Neural cell (in vitro differentiated cells): Measurements from ENCODE around the gene KDM8. TPM values are rescaled to one million over a fixed set of nuclear protein-coding genes. Genes with fewer than 3 reads are reported as not detected.
"Not testable (repeated sequence)": the region's sequence is repeated elsewhere in the genome, so short reads cannot be mapped to it uniquely, and the experiment has no call there.

Experiments used
- H2AFZ ChIP-seq: fragments of 200-600, 300-800 bp; sonication (generic), shearing (Covaris generic); 2 replicates; pipeline ENCODE4 v1.6.0; 2014; ENCODE audit warnings: low read depth, mild to moderate bottlenecking, antibody characterized with exemption, low read length, moderate library complexity
- H3F3A ChIP-seq: fragments of 200-600 bp; shearing (Covaris generic); 2 replicates; pipeline ENCODE4 v1.6.1; 2016; ENCODE audit warnings: mild to moderate bottlenecking, moderate library complexity, mixed read lengths, antibody characterized with exemption, low read length; ENCODE audit not compliant: insufficient read depth, poor library complexity, severe bottlenecking
- H3K27ac ChIP-seq: fragments of 200-600, 300-800 bp; sonication (generic), shearing (Covaris generic); 2 replicates; pipeline ENCODE4 v1.5.1; 2014; ENCODE audit warnings: mild to moderate bottlenecking, low read length, moderate library complexity
- H3K27me3 ChIP-seq: fragments of 300-800, 200-600 bp; sonication (generic), shearing (Covaris generic); 2 replicates; pipeline ENCODE4 v1.6.0; 2014; ENCODE audit warnings: mild to moderate bottlenecking, low read depth, low read length, moderate library complexity; ENCODE audit not compliant: insufficient read depth
- H3K36me3 ChIP-seq: fragments of 300-800, 200-600 bp; sonication (generic), shearing (Covaris generic); 2 replicates; pipeline ENCODE4 v1.5.1; 2014; ENCODE audit warnings: mild to moderate bottlenecking, antibody characterized with exemption, low read length, moderate library complexity; ENCODE audit not compliant: insufficient read depth
- H3K4me2 ChIP-seq: fragments of 300-800, 200-600 bp; sonication (generic), shearing (Covaris generic); 2 replicates; pipeline ENCODE4 v1.6.0; 2014; ENCODE audit warnings: mild to moderate bottlenecking, low read length
- H3K4me3 ChIP-seq: fragments of 300-800, 200-600 bp; sonication (generic), shearing (Covaris generic); 2 replicates; pipeline ENCODE4 v1.5.1; 2014; ENCODE audit warnings: mild to moderate bottlenecking, low read length, moderate library complexity
- H3K79me2 ChIP-seq: fragments of 200-600 bp; shearing (Covaris generic); replicated peaks from 2 replicates; pipeline ENCODE4 v1.6.0; 2014; ENCODE audit warnings: mild to moderate bottlenecking, low read length, moderate library complexity; ENCODE audit not compliant: insufficient read depth
- H3K9ac ChIP-seq: fragments of 300-800, 200-600 bp; sonication (generic), shearing (Covaris generic); 2 replicates; pipeline ENCODE4 v1.6.1; 2016; ENCODE audit warnings: mild to moderate bottlenecking, low read length, mixed read lengths
- H3K9me2 ChIP-seq: fragments of 200-600 bp; shearing (Covaris generic); 2 replicates; pipeline ENCODE4 v1.6.1; 2016; ENCODE audit warnings: mild to moderate bottlenecking, low read length, mixed read lengths; ENCODE audit not compliant: insufficient read depth
- H3K9me3 ChIP-seq: fragments of 200-600, 300-800 bp; sonication (generic), shearing (Covaris generic); 2 replicates; pipeline ENCODE4 v1.6.1; 2016; ENCODE audit warnings: mild to moderate bottlenecking, mixed run types, low read length, moderate library complexity, mixed read lengths
- H4K20me1 ChIP-seq: fragments of 200-600 bp; shearing (Covaris generic); 2 replicates; pipeline ENCODE4 v1.6.1; 2016; ENCODE audit warnings: mild to moderate bottlenecking, mixed run types; ENCODE audit not compliant: insufficient read depth
- EP300 ChIP-seq: fragments of 450-650 bp; conservative IDR thresholded peaks from 2 replicates; pipeline ENCODE4 v1.6.1; 2014; ENCODE audit warnings: antibody characterized with exemption, mild to moderate bottlenecking, moderate library complexity; ENCODE audit not compliant: poor library complexity, severe bottlenecking
- EZH2 ChIP-seq: fragments of 200-600, 300-800 bp; shearing (Covaris generic), sonication (generic); IDR thresholded peaks from 2 replicates; pipeline ENCODE4 v1.6.1; 2014; ENCODE audit warnings: antibody characterized with exemption, low read length, borderline replicate concordance, mild to moderate bottlenecking; ENCODE audit not compliant: insufficient read depth, poor library complexity, severe bottlenecking
- MXI1 ChIP-seq: fragments of 450-650 bp; conservative IDR thresholded peaks from 2 replicates; pipeline ENCODE4 v1.6.1; 2014; ENCODE audit warnings: antibody characterized with exemption, mild to moderate bottlenecking; ENCODE audit not compliant: poor library complexity, severe bottlenecking
- POLR2AphosphoS5 ChIP-seq: IDR thresholded peaks from 2 replicates; pipeline ENCODE4 v1.6.1; 2012
- RAD21 ChIP-seq: fragments of 450-650 bp; conservative IDR thresholded peaks from 2 replicates; pipeline ENCODE4 v1.6.1; 2014; ENCODE audit warnings: antibody characterized with exemption, mild to moderate bottlenecking, moderate library complexity
- REST ChIP-seq: IDR thresholded peaks from 2 replicates; pipeline ENCODE4 v1.6.1; 2012; ENCODE audit warnings: borderline replicate concordance
- SMC3 ChIP-seq: fragments of 450-650 bp; conservative IDR thresholded peaks from 2 replicates; pipeline ENCODE4 v1.6.1; 2014; ENCODE audit warnings: antibody characterized with exemption, mild to moderate bottlenecking, moderate library complexity; ENCODE audit not compliant: poor library complexity
- TAF1 ChIP-seq: IDR thresholded peaks from 2 replicates; pipeline ENCODE4 v1.6.1; 2012; ENCODE audit warnings: low read depth
- polyA plus RNA-seq: library from polyadenylated mRNA; depleted of rRNA; stranded (reverse); fragments of >200 nt; gene quantifications from 2 replicates; pipeline ENCODE4 v1.2.3, GENCODE V29; 2014
- TF ChIP-seq, protein P1 (sequence below): fragments of 450-650 bp; IDR thresholded peaks from 2 replicates; pipeline ENCODE4 v1.5.1; 2014; ENCODE audit warnings: antibody characterized with exemption, mild to moderate bottlenecking, moderate library complexity; ENCODE audit not compliant: poor library complexity, severe bottlenecking

The KDM8 gene
- polyA plus RNA-seq, 1 donor from 2014 or later, result 4.0 TPM

GRCh38 chr16:27257271-27257670, 53.9 kb downstream of the KDM8 start:
- no peaks in the 10 kb centered on the region for H3K79me2 ChIP-seq
- TF ChIP-seq POLR2AphosphoS5 (no peak), TAF1 (no peak), SMC3 (no peak)

GRCh38 chr16:27258241-27258734, 55.0 kb downstream of the KDM8 start:
- H3K4me2 ChIP-seq, result no peak overlapping the region
- no peak overlapping the region for H3K27ac ChIP-seq
- no peaks in the 10 kb centered on the region for H3K9me2 ChIP-seq
- no peaks in the 10 kb centered on the region for H3F3A ChIP-seq
- H3K9me3 ChIP-seq, result no peaks in the 10 kb centered on the region
- H3K27me3 ChIP-seq, result no peaks in the 10 kb centered on the region
- H3K36me3 ChIP-seq, result no peaks in the 10 kb centered on the region
- H3K79me2 ChIP-seq, result no peaks in the 10 kb centered on the region
- no peaks in the 10 kb centered on the region for H4K20me1 ChIP-seq
- no peak overlapping the region for H2AFZ ChIP-seq
- H3K4me3 ChIP-seq, result no peak overlapping the region
- TF ChIP-seq TAF1, result no peak
- no peak for TF ChIP-seq REST
- TF ChIP-seq RAD21, result no peak
- no peak for TF ChIP-seq SMC3
- TF ChIP-seq MXI1, result no peak
- TF ChIP-seq POLR2AphosphoS5, result no peak
- no peak for TF ChIP-seq EZH2
- TF ChIP-seq EP300, result no peak
- TF ChIP-seq, protein P1, sequence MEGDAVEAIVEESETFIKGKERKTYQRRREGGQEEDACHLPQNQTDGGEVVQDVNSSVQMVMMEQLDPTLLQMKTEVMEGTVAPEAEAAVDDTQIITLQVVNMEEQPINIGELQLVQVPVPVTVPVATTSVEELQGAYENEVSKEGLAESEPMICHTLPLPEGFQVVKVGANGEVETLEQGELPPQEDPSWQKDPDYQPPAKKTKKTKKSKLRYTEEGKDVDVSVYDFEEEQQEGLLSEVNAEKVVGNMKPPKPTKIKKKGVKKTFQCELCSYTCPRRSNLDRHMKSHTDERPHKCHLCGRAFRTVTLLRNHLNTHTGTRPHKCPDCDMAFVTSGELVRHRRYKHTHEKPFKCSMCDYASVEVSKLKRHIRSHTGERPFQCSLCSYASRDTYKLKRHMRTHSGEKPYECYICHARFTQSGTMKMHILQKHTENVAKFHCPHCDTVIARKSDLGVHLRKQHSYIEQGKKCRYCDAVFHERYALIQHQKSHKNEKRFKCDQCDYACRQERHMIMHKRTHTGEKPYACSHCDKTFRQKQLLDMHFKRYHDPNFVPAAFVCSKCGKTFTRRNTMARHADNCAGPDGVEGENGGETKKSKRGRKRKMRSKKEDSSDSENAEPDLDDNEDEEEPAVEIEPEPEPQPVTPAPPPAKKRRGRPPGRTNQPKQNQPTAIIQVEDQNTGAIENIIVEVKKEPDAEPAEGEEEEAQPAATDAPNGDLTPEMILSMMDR, result no peak
- no peak overlapping the region for H3K9ac ChIP-seq

More at GRCh38 chr16:27257271-27257670, 53.9 kb downstream of the KDM8 start:
- Histone ChIP-seq H3K4me2 (no peak overlapping the region), H3K27ac (no peak overlapping the region), H2AFZ (no peak overlapping the region), H3K36me3 (no peaks in the 10 kb centered on the region), H3K9me2 (no peaks in the 10 kb centered on the region), H3K4me3 (no peak overlapping the region), H3K9ac (no peak overlapping the region), H3K27me3 (no peaks in the 10 kb centered on the region), H4K20me1 (no peaks in the 10 kb centered on the region), H3F3A (no peaks in the 10 kb centered on the region), H3K9me3 (no peaks in the 10 kb centered on the region)

- Histone ChIP-seq H3F3A (no peaks in the 10 kb centered on the region), H3K4me3 (no peak overlapping the region), H2AFZ (no peak overlapping the region), H3K4me2 (no peak overlapping the region), H3K36me3 (no peaks in the 10 kb centered on the region), H3K27me3 (no peaks in the 10 kb centered on the region), H3K79me2 (no peaks in the 10 kb centered on the region), H3K9me3 (no peaks in the 10 kb centered on the region), H3K27ac (no peak overlapping the region), H3K9ac (no peak overlapping the region), H4K20me1 (no peaks in the 10 kb centered on the region), H3K9me2 (no peaks in the 10 kb centered on the region)
- no peak for TF ChIP-seq POLR2AphosphoS5
- no peak for TF ChIP-seq MXI1
- TF ChIP-seq SMC3, result no peak
- TF ChIP-seq EZH2, result no peak
- no peak for TF ChIP-seq TAF1
Measured at GRCh38 chr16:27259710-27260109, 56.4 kb downstream of the KDM8 start.

- H3K27ac ChIP-seq, H4K20me1 ChIP-seq, H3K27me3 ChIP-seq, H3F3A ChIP-seq, H3K79me2 ChIP-seq, H3K9ac ChIP-seq, H3K9me3 ChIP-seq, H3K4me3 ChIP-seq, H3K4me2 ChIP-seq, H3K9me2 ChIP-seq, H3K36me3 ChIP-seq, H2AFZ ChIP-seq: not testable (repeated sequence)
Measured at GRCh38 chr16:27262904-27263423, 59.6 kb downstream of the KDM8 start.
